H1 (cell line): ENCODE results near the gene HSPA6. TPM values are rescaled to one million over a fixed set of nuclear protein-coding genes. Genes with fewer than 3 reads are reported as not detected.

Experiments
- CTCF ChIA-PET: fragments of 300-600 bp; sonication (Branson Sonifier 250); formaldehyde crosslinking; loops from one replicate; lab custom pipeline; 2021; ENCODE audit not compliant: partially characterized antibody; lab: Charles Lee
- POLR2A ChIA-PET: fragments of 300-600 bp; sonication (Branson Sonifier 250); formaldehyde crosslinking; loops from one replicate; lab custom pipeline; 2021; ENCODE audit warnings: inconsistent platforms; ENCODE audit not compliant: partially characterized antibody; lab: Charles Lee
- DNase-seq, 2 experiments: peaks; one replicate each; pipeline versions ENCODE4 v3.0.0 to v3.0.0-alpha.2; 2010 to 2022; ENCODE audit warnings: low spot score in 2 of 2, low read depth in 1 of 2, mixed read lengths in 1 of 2
- FAIRE-seq: peaks from 2 replicates; lab custom pipeline; 2011; peaks lifted over from hg19 to GRCh38; lab: Jason Lieb, UNC
- H2AFZ ChIP-seq: 2 replicates; pipeline ENCODE4 v1.8.1; 2012; ENCODE audit warnings: low read length, inconsistent platforms
- H2AK5ac ChIP-seq: 2 replicates; pipeline ENCODE4 v1.6.1; 2013; ENCODE audit warnings: low read depth, low read length
- H2BK120ac ChIP-seq: replicated peaks from 2 replicates; pipeline ENCODE3; 2013; ENCODE audit warnings: low read depth, low read length, inconsistent platforms
- H2BK12ac ChIP-seq: 2 replicates; pipeline ENCODE4 v1.6.1; 2013; ENCODE audit warnings: low read depth, low read length
- H2BK15ac ChIP-seq: 2 replicates; pipeline ENCODE4 v1.6.1; 2013; ENCODE audit warnings: low read length
- H2BK20ac ChIP-seq: 2 replicates; pipeline ENCODE4 v1.6.1; 2013; ENCODE audit warnings: low read length
- H2BK5ac ChIP-seq: 2 replicates; pipeline ENCODE4 v1.6.1; 2013; ENCODE audit warnings: low read depth, low read length
- H3K14ac ChIP-seq: 2 replicates; pipeline ENCODE4 v1.6.1; 2013; ENCODE audit warnings: inconsistent platforms; ENCODE audit not compliant: insufficient read length
- H3K18ac ChIP-seq: 2 replicates; pipeline ENCODE4 v1.6.1; 2013; ENCODE audit warnings: low read length; ENCODE audit errors: extremely low read depth
- H3K23ac ChIP-seq: 2 replicates; pipeline ENCODE4 v1.6.1; 2013; ENCODE audit warnings: inconsistent platforms; ENCODE audit not compliant: insufficient read length
- H3K23me2 ChIP-seq: 2 replicates; pipeline ENCODE4 v1.6.1; 2013; ENCODE audit warnings: low read depth, low read length
- H3K27ac ChIP-seq: 2 replicates; pipeline ENCODE4 v1.6.1; 2011; ENCODE audit warnings: low read depth, low read length, inconsistent platforms
- H3K27me3 ChIP-seq, 4 experiments: replicated peaks in 1 of 4; 1 replicate in 1 of 4; 2 replicates in 3 of 4; pipeline versions ENCODE4 v1.6.1 to v1.8.1; 2011 to 2013; ENCODE audit warnings: low read length in 3 of 4, mild to moderate bottlenecking in 3 of 4, inconsistent platforms in 2 of 4, mixed read lengths in 2 of 4, moderate library complexity in 1 of 4; ENCODE audit not compliant: control insufficient read depth in 3 of 4, insufficient read depth in 3 of 4; ENCODE audit errors: extremely low read depth in 1 of 4
- H3K36me3 ChIP-seq, 4 experiments: 2 replicates each; pipeline versions ENCODE4 v1.6.1 to v1.8.1; 2011 to 2013; ENCODE audit warnings: mild to moderate bottlenecking in 4 of 4, low read length in 3 of 4, moderate library complexity in 2 of 4, control low read depth in 1 of 4, inconsistent platforms in 1 of 4; ENCODE audit not compliant: insufficient read depth in 4 of 4, control insufficient read depth in 2 of 4
- H3K4ac ChIP-seq: replicated peaks from 2 replicates; pipeline ENCODE3; 2013; ENCODE audit warnings: low read length, low read depth, mixed read lengths, inconsistent platforms; ENCODE audit not compliant: insufficient read length
- H3K4me1 ChIP-seq, 4 experiments: replicated peaks in 1 of 4; 1 replicate in 1 of 4; 2 replicates in 3 of 4; pipeline versions ENCODE4 v1.6.1 to v1.8.1; 2011 to 2013; ENCODE audit warnings: low read length in 3 of 4, inconsistent platforms in 2 of 4, mixed read lengths in 1 of 4; ENCODE audit not compliant: insufficient read depth in 4 of 4, control insufficient read depth in 3 of 4
- H3K4me2 ChIP-seq, 2 experiments: 2 replicates each; pipeline versions ENCODE4 v1.6.1 to v1.8.1; 2011 to 2013; ENCODE audit warnings: low read depth in 2 of 2, low read length in 2 of 2, control low read depth in 1 of 2, inconsistent platforms in 1 of 2, mild to moderate bottlenecking in 1 of 2; ENCODE audit not compliant: insufficient read depth in 1 of 2
- H3K4me3 ChIP-seq, 4 experiments: fragments of 200-600, 300-600 bp in 1 of 4; sonication (generic), shearing (Covaris generic), sonication (Bioruptor Twin) in 1 of 4; 2 replicates each; pipeline versions ENCODE4 v1.5.1 to v1.8.1; 2011 to 2016; ENCODE audit warnings: low read length in 4 of 4, low read depth in 3 of 4, control low read depth in 2 of 4, inconsistent platforms in 2 of 4, mild to moderate bottlenecking in 2 of 4, mixed read lengths in 1 of 4, moderate library complexity in 1 of 4; ENCODE audit not compliant: insufficient read depth in 2 of 4; ENCODE audit errors: extremely low read depth in 1 of 4
- H3K56ac ChIP-seq: replicated peaks from 2 replicates; pipeline ENCODE3; 2013; ENCODE audit warnings: low read depth, mild to moderate bottlenecking, mixed read lengths, low read length, inconsistent platforms; ENCODE audit not compliant: insufficient read length
- H3K79me1 ChIP-seq: 2 replicates; pipeline ENCODE4 v1.6.1; 2013; ENCODE audit warnings: low read depth, low read length, control low read depth
- H3K79me2 ChIP-seq, 2 experiments: 2 replicates each; pipeline versions ENCODE4 v1.6.1 to v1.8.1; 2012 to 2013; ENCODE audit warnings: low read length in 2 of 2, mild to moderate bottlenecking in 2 of 2, inconsistent platforms in 1 of 2; ENCODE audit not compliant: insufficient read depth in 2 of 2, control insufficient read depth in 1 of 2
- H3K9ac ChIP-seq, 4 experiments: replicated peaks in 1 of 4; 1 replicate in 1 of 4; 2 replicates in 3 of 4; pipeline versions ENCODE4 v1.6.1 to v1.8.1; 2011 to 2013; ENCODE audit warnings: low read depth in 3 of 4, low read length in 3 of 4, control low read depth in 2 of 4, mild to moderate bottlenecking in 2 of 4, moderate library complexity in 2 of 4, inconsistent platforms in 1 of 4; ENCODE audit errors: extremely low read depth in 1 of 4
- H3K9me3 ChIP-seq, 2 experiments: 2 replicates each; pipeline versions ENCODE4 v1.6.1 to v1.8.1; 2012 to 2013; ENCODE audit warnings: mild to moderate bottlenecking in 2 of 2, moderate library complexity in 2 of 2, control low read depth in 1 of 2, inconsistent platforms in 1 of 2, low read depth in 1 of 2, low read length in 1 of 2, mixed read lengths in 1 of 2; ENCODE audit not compliant: insufficient read depth in 2 of 2
- H4K20me1 ChIP-seq, 2 experiments: replicated peaks in 1 of 2; 2 replicates each; pipeline versions ENCODE3 to v1.8.1; 2011 to 2013; ENCODE audit warnings: inconsistent platforms in 2 of 2, low read length in 2 of 2, mild to moderate bottlenecking in 1 of 2; ENCODE audit not compliant: insufficient read depth in 2 of 2, control insufficient read depth in 1 of 2
- H4K5ac ChIP-seq: 2 replicates; pipeline ENCODE4 v1.6.1; 2013; ENCODE audit warnings: low read length, low read depth, mixed read lengths, inconsistent platforms; ENCODE audit not compliant: insufficient read length
- H4K8ac ChIP-seq: 2 replicates; pipeline ENCODE4 v1.8.0; 2013; ENCODE audit warnings: mild to moderate bottlenecking, moderate library complexity, low read length, inconsistent platforms; ENCODE audit not compliant: insufficient read depth; ENCODE audit errors: extremely low read depth
- H4K91ac ChIP-seq: replicated peaks from 2 replicates; pipeline ENCODE3; 2013; ENCODE audit warnings: low read length, mixed read lengths, inconsistent platforms; ENCODE audit not compliant: insufficient read length
- MAFK ChIP-seq: IDR thresholded peaks from 2 replicates; pipeline ENCODE4 v1.6.1; 2012; ENCODE audit warnings: low read depth, mild to moderate bottlenecking, improper control_type of control experiment, low read length
- TBP ChIP-seq: IDR thresholded peaks from 2 replicates; pipeline ENCODE4 v1.6.1; 2011; ENCODE audit warnings: low read depth, low read length, improper control_type of control experiment
- TEAD4 ChIP-seq: IDR thresholded peaks from 2 replicates; pipeline ENCODE4 v1.6.1; 2012; ENCODE audit warnings: low read depth, low read length, inconsistent platforms, mixed read lengths
- WGBS, 2 experiments: shearing (Covaris generic) in 1 of 2; methylation state at CpG; one replicate each; pipeline versions ENCODE4 v1.1.6 to v1.1.7; 2013 to 2015; ENCODE audit warnings: low lambda C conversion rate in 2 of 2, mixed read lengths in 2 of 2, inconsistent platforms in 1 of 2, low coverage in 1 of 2, missing lambda C conversion rate in 1 of 2; ENCODE audit not compliant: insufficient replicate concordance in 2 of 2, insufficient coverage in 1 of 2, insufficient read length in 1 of 2; ENCODE audit errors: extremely low coverage in 1 of 2, missing lambda C conversion rate in 1 of 2; 5-methylcytosine and 5-hydroxymethylcytosine counted together
- polyA plus RNA-seq, 7 experiments: library from polyadenylated mRNA; depleted of rRNA in 3 of 7; stranded (reverse) in 5 of 7; unstranded in 2 of 7; fragments of >200 nt in 5 of 7; fragments of 200-250 nt in 2 of 7; gene quantifications; 1 replicate in 5 of 7; 2 replicates in 1 of 7; 4 replicates in 1 of 7; pipeline versions ENCODE4 v1.2.1 to v1.2.3, GENCODE V29; 2011 to 2013; ENCODE audit warnings: missing spikeins in 2 of 7, mixed read lengths in 2 of 7
- total RNA-seq: library from RNA; stranded (reverse); fragmentation: NEBNext Ultra II Directional; extraction: Animal tissue kit (Norgen Biotek cat#: 25700); gene quantifications from 2 replicates; pipeline ENCODE4 v1.2.1, GENCODE V29; 2021

Gene HSPA6
- total and polyA plus RNA-seq, 2 of the 8 experiments (the other 6 are each of a cell fraction or from before 2014, with no cell fraction given) = 0.06 to 0.15 TPM

DNA sequence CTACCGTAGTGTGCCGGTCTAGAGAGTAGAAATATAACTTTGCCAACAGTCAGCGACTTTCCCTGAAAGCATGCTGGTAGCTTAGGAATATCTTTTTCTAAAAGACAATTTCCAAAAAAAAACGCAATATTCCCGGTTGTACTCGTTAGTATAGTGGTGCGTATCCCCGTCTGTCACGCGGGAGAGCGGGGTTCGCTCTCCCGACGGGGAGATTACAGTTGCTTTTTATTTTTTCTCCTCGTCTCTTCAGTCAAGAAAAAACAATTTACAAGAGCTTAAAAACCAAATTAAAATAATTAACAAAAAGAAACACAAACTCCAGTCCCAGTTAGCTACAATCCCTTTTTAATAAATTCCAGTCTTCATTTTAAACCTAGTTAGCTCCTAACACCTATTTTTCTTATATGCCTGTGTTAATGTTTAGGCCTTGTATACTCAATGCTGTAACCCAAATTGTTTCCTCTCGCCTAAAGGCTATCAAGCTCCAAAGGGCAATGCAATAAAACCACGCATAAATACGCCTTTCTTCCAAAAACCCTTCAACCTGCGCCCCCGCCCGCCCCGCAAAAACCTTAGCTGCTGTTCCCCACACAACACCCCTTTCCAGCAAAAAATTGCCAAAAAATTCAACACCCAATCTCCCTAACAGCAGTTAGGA is 7.8 kb downstream of the HSPA6 start:
- no peak overlapping the region; the same call in 1 of the 2 replicates for H3K18ac ChIP-seq
- no peak overlapping the region for H4K8ac ChIP-seq
- peak overlapping the region; percentile 67 for H2AFZ ChIP-seq
- CTCF ChIA-PET = interaction anchor here (1.1 to 1.7 kb wide), 5 partner anchors 45 to 209 kb away, joined by 3 to 7 read pairs (median 4); no protein-coding TSS in a partner anchor
- TF ChIP-seq MAFK = no peak
- peak; percentile 96 for TF ChIP-seq TBP
- TF ChIP-seq TEAD4 = no peak
- H3K79me2 ChIP-seq = no peaks in the 10 kb centered on the region
- DNase-seq (no peak), FAIRE-seq (no peak)
- H3K27ac ChIP-seq = no peak overlapping the region
- no peak overlapping the region for H3K56ac ChIP-seq
- H2BK5ac ChIP-seq = no peak overlapping the region
- peak overlapping the region; percentile 57 to 78 (median 64) for H3K4me3 ChIP-seq
- no peak overlapping the region for H4K5ac ChIP-seq
- H2BK12ac ChIP-seq = no peak overlapping the region
- no peak overlapping the region for H3K4ac ChIP-seq
- H2BK20ac ChIP-seq = no peak overlapping the region
- H2AK5ac ChIP-seq = no peak overlapping the region
- H3K9ac ChIP-seq = peak overlapping the region in 1 of 4 experiments; percentile 48; a peak in 2 of 7 replicates
- H2BK15ac ChIP-seq = no peak overlapping the region
- peaks cover 0 to 5% of the 10 kb centered on the region in 2 experiments; a peak in 1 of 4 replicates for H3K9me3 ChIP-seq
- POLR2A ChIA-PET = interaction anchor here (0.9 kb wide), 1 partner anchor 89 kb away, joined by 3 read pairs; no protein-coding TSS in a partner anchor
- H3K79me1 ChIP-seq = no peaks in the 10 kb centered on the region
- no peaks in the 10 kb centered on the region; a peak in 1 of 7 replicates for H3K27me3 ChIP-seq
- peaks cover 0 to 3% (median under 1%) of the 10 kb centered on the region in 4 experiments; a peak in 2 of 7 replicates for H3K4me1 ChIP-seq
- H3K36me3 ChIP-seq = no peaks in the 10 kb centered on the region
- no peak overlapping the region for H3K14ac ChIP-seq
- no peaks in the 10 kb centered on the region for H4K20me1 ChIP-seq
- H4K91ac ChIP-seq = no peak overlapping the region
- H3K4me2 ChIP-seq = peak overlapping the region; percentile 71 to 92
- no peak overlapping the region for H2BK120ac ChIP-seq
- peaks cover 2% of the 10 kb centered on the region; the same call in 1 of the 2 replicates for H3K23me2 ChIP-seq
- WGBS, 2 experiments = 15% methylated on average over 22 of the region's 22 CpGs; no CpG with 5 or more reads in 1 of the 2 experiments
- no peak overlapping the region for H3K23ac ChIP-seq
